NK-92 (cell line): Measurements from ENCODE around the gene B3GNT3.
"Not testable (repeated sequence)": the region's sequence is repeated elsewhere in the genome, so short reads cannot be mapped to it uniquely, and the experiment has no call there.

Experiments
- DNase-seq: peaks from one replicate; lab custom pipeline; 2025; ENCODE audit not compliant: unreplicated experiment; lab: John Stamatoyannopoulos, UW

Gene B3GNT3

GRCh38 chr19:17796838-17797423, 2.0 kb downstream of the B3GNT3 start:
- DNase-seq, result no peak

GRCh38 chr19:17797424-17798201, 2.7 kb downstream of the B3GNT3 start:
- no peak for DNase-seq

- DNase-seq, result not testable (repeated sequence)
Observed at GRCh38 chr19:17798599-17798998, 3.7 kb downstream of the B3GNT3 start.

GRCh38 chr19:17802137-17802858, 7.4 kb downstream of the B3GNT3 start:
- no peak for DNase-seq

- no peak for DNase-seq
Observed at GRCh38 chr19:17803264-17803896, 8.4 kb downstream of the B3GNT3 start.

GRCh38 chr19:17805427-17805826, 10.5 kb downstream of the B3GNT3 start:
- DNase-seq, result no peak

- no peak for DNase-seq
Observed at GRCh38 chr19:17806945-17807344, 12.0 kb downstream of the B3GNT3 start.

GRCh38 chr19:17807731-17808316, 12.9 kb downstream of the B3GNT3 start:
- no peak for DNase-seq

GRCh38 chr19:17811103-17811502, 16.2 kb downstream of the B3GNT3 start:
- DNase-seq, result no peak

- DNase-seq, result no peak
Observed at GRCh38 chr19:17811681-17812080, 16.7 kb downstream of the B3GNT3 start.

GRCh38 chr19:17812099-17812498, 17.2 kb downstream of the B3GNT3 start:
- no peak for DNase-seq

GRCh38 chr19:17817668-17818363, 22.9 kb downstream of the B3GNT3 start:
- no peak for DNase-seq

- no peak for DNase-seq
Observed at GRCh38 chr19:17821190-17821589, 26.3 kb downstream of the B3GNT3 start, which contains the start of gene INSL3. Gene INSL3 (minus strand): TSS chr19:17821519. CDS start chr19:17821506, 13 bp downstream.

GRCh38 chr19:17824339-17824738, 29.4 kb downstream of the B3GNT3 start:
- DNase-seq, result no peak

GRCh38 chr19:17826508-17827056, 31.6 kb downstream of the B3GNT3 start:
- no peak for DNase-seq

- DNase-seq, result no peak
Observed at GRCh38 chr19:17829855-17830566, 35.1 kb downstream of the B3GNT3 start.

- no peak for DNase-seq
Observed at GRCh38 chr19:17830567-17831418, 35.9 kb downstream of the B3GNT3 start.

GRCh38 chr19:17831419-17831888, 36.5 kb downstream of the B3GNT3 start:
- no peak for DNase-seq
